ENCODE measurements around the gene WDR7.
A peak's percentile ranks its signal among the peaks of the same experiment; 100 is the strongest.

GRCh38 chr18:56645415-56646016 is 5.6 kb upstream of the WDR7 start:
- TF ChIP-seq, protein P1, sequence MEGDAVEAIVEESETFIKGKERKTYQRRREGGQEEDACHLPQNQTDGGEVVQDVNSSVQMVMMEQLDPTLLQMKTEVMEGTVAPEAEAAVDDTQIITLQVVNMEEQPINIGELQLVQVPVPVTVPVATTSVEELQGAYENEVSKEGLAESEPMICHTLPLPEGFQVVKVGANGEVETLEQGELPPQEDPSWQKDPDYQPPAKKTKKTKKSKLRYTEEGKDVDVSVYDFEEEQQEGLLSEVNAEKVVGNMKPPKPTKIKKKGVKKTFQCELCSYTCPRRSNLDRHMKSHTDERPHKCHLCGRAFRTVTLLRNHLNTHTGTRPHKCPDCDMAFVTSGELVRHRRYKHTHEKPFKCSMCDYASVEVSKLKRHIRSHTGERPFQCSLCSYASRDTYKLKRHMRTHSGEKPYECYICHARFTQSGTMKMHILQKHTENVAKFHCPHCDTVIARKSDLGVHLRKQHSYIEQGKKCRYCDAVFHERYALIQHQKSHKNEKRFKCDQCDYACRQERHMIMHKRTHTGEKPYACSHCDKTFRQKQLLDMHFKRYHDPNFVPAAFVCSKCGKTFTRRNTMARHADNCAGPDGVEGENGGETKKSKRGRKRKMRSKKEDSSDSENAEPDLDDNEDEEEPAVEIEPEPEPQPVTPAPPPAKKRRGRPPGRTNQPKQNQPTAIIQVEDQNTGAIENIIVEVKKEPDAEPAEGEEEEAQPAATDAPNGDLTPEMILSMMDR (IDR thresholded peaks at IDR 0.05; ENCODE audit: poor library complexity) = peak; percentile 57
- TF ChIP-seq EZH2phosphoT487 (IDR thresholded peaks at IDR 0.05; ENCODE audit: low read depth, severe bottlenecking, unreplicated experiment) (no peak), EZH2 (IDR thresholded peaks at IDR 0.05; ENCODE audit: borderline replicate concordance) (no peak)
